Retina (tissue), 1 donor: ENCODE results near the gene DCTN2.
"Not testable (repeated sequence)": the region's sequence is repeated elsewhere in the genome, so short reads cannot be mapped to it uniquely, and the experiment has no call there.

Experiments
- DNase-seq: peaks from one replicate; pipeline ENCODE4 v3.0.0-alpha.2; 2016

The DCTN2 gene

GRCh38 chr12:57546438-57547287 is at the start of gene DCTN2:
TSS of gene DCTN2 (minus strand) at chr12:57547192. CDS start at chr12:57547063, 129 bp downstream.
- DNase-seq: peak; percentile 94

GRCh38 chr12:57593187-57593586 is 46.2 kb upstream of the DCTN2 start:
- no peak for DNase-seq

- DNase-seq: no peak
Measured at GRCh38 chr12:57592551-57593165, 45.7 kb upstream of the DCTN2 start.

GRCh38 chr12:57591782-57592325 is 44.9 kb upstream of the DCTN2 start:
- DNase-seq: peak; percentile 28

- DNase-seq: peak; percentile 90
Measured at GRCh38 chr12:57590864-57591781, 44.1 kb upstream of the DCTN2 start, which contains the start of gene PIP4K2C. TSS of gene PIP4K2C (plus strand) at chr12:57591192. CDS start at chr12:57591290, 98 bp downstream.

- no peak for DNase-seq
Measured at GRCh38 chr12:57590479-57590863, 43.5 kb upstream of the DCTN2 start.

GRCh38 chr12:57588951-57589610 is 42.1 kb upstream of the DCTN2 start:
- DNase-seq: not testable (repeated sequence)

GRCh38 chr12:57586832-57587429 is 39.9 kb upstream of the DCTN2 start:
- DNase-seq: no peak

- no peak for DNase-seq
Measured at GRCh38 chr12:57586128-57586527, 39.1 kb upstream of the DCTN2 start.

- no peak for DNase-seq
Measured at GRCh38 chr12:57585156-57585555, 38.2 kb upstream of the DCTN2 start.

GRCh38 chr12:57584690-57585089 is 37.7 kb upstream of the DCTN2 start:
- no peak for DNase-seq

GRCh38 chr12:57584050-57584449 is 37.1 kb upstream of the DCTN2 start:
- DNase-seq: no peak

GRCh38 chr12:57583008-57583831 is 36.2 kb upstream of the DCTN2 start:
- DNase-seq: peak; percentile 74

GRCh38 chr12:57582440-57582839 is 35.4 kb upstream of the DCTN2 start:
- no peak for DNase-seq

- no peak for DNase-seq
Measured at GRCh38 chr12:57581802-57582201, 34.8 kb upstream of the DCTN2 start.

- no peak for DNase-seq
Measured at GRCh38 chr12:57580466-57580795, 33.4 kb upstream of the DCTN2 start.

GRCh38 chr12:57579677-57580465 is 32.9 kb upstream of the DCTN2 start:
- DNase-seq: no peak

GRCh38 chr12:57579011-57579410 is 32.0 kb upstream of the DCTN2 start:
- DNase-seq: no peak

- DNase-seq: no peak
Measured at GRCh38 chr12:57577981-57578758, 31.2 kb upstream of the DCTN2 start.
